GM12878 (cell line): ENCODE measurements around the gene AKAP8. TPM values are rescaled to one million over a fixed set of nuclear protein-coding genes. Genes with fewer than 3 reads are reported as not detected.
A peak's percentile ranks its signal among the peaks of the same experiment; 100 is the strongest.

Experiments used
- ATAC-seq: fragments of 200-7000 bp; cut with Tn5 transposase; 3 replicates; pipeline ENCODE4 v1.9.1; 2020; ENCODE audit warnings: mild to moderate bottlenecking, moderate library complexity
- BruUV-seq: library from RNA; stranded (reverse); fragments of 400-500 nt; replicated peaks from 2 replicates; lab custom pipeline; 2021; lab: Mats Ljungman, UMichigan
- CTCF ChIA-PET: fragments of 300-600 bp; sonication (Branson Sonifier 250); formaldehyde crosslinking; extraction: SDS; loops from one replicate; lab custom pipeline; 2021; ENCODE audit warnings: inconsistent platforms; lab: Yijun Ruan, JAX
- POLR2A ChIA-PET: fragments of 350-600 bp; formaldehyde crosslinking; extraction: SDS; loops from one replicate; lab custom pipeline; 2021; ENCODE audit warnings: inconsistent platforms; lab: Charles Lee
- RAD21 ChIA-PET: fragments of 300-600 bp; sonication (Branson Sonifier 250); formaldehyde crosslinking; loops from one replicate; lab custom pipeline; 2023; ENCODE audit warnings: antibody characterized with exemption; ENCODE audit not compliant: unreplicated experiment; lab: Charles Lee
- SMC1A ChIA-PET: fragments of 300-600 bp; sonication (Branson Sonifier 250); formaldehyde crosslinking; loops from one replicate; lab custom pipeline; 2023; ENCODE audit not compliant: unreplicated experiment, uncharacterized antibody; lab: Charles Lee
- DNase-seq: peaks from one replicate; pipeline ENCODE4 v3.0.0-alpha.2; 2011; ENCODE audit warnings: low read depth, low spot score
- FAIRE-seq: peaks from 3 replicates; lab custom pipeline; 2011; peaks lifted over from hg19 to GRCh38; lab: Jason Lieb, UNC
- H2AFZ ChIP-seq: 2 replicates; pipeline ENCODE4 v1.6.0; 2011; ENCODE audit warnings: low read depth, low read length, control low read depth; ENCODE audit not compliant: control insufficient read depth
- H3K27ac ChIP-seq: 2 replicates; pipeline ENCODE4 v1.5.1; 2011; ENCODE audit warnings: control low read depth; ENCODE audit not compliant: control insufficient read depth, insufficient read depth
- H3K27me3 ChIP-seq, 2 experiments: replicated peaks in 1 of 2; 2 replicates each; pipeline versions ENCODE4 v1.6.0 to v1.6.1; 2011; ENCODE audit warnings: low read length in 1 of 2; ENCODE audit not compliant: control insufficient read depth in 2 of 2, insufficient read depth in 2 of 2
- H3K36me3 ChIP-seq, 2 experiments: 2 replicates each; pipeline ENCODE4 v1.5.1; 2011; ENCODE audit warnings: low read length in 1 of 2; ENCODE audit not compliant: control insufficient read depth in 2 of 2, insufficient read depth in 2 of 2
- H3K4me1 ChIP-seq: 2 replicates; pipeline ENCODE4 v1.6.1; 2011; ENCODE audit warnings: mild to moderate bottlenecking, low read length, moderate library complexity, mixed read lengths; ENCODE audit not compliant: control insufficient read depth, insufficient read depth
- H3K4me2 ChIP-seq: 2 replicates; pipeline ENCODE4 v1.6.0; 2011; ENCODE audit warnings: control low read depth; ENCODE audit not compliant: control insufficient read depth, insufficient read depth
- H3K4me3 ChIP-seq: fragments of 200-600 bp; sonication (generic); 2 replicates; pipeline ENCODE4 v1.5.1; 2016
- H3K79me2 ChIP-seq: 2 replicates; pipeline ENCODE4 v1.6.0; 2011; ENCODE audit warnings: low read length; ENCODE audit not compliant: control insufficient read depth, insufficient read depth
- H3K9ac ChIP-seq: 2 replicates; pipeline ENCODE4 v1.8.0; 2011; ENCODE audit warnings: low read length, control low read depth, mixed read lengths; ENCODE audit not compliant: control insufficient read depth, insufficient read depth
- H3K9me3 ChIP-seq: replicated peaks from 3 replicates; pipeline ENCODE4 v1.5.1; 2011; ENCODE audit warnings: mild to moderate bottlenecking, low read length; ENCODE audit not compliant: control insufficient read depth, insufficient read depth
- H4K20me1 ChIP-seq: 2 replicates; pipeline ENCODE4 v1.6.0; 2011; ENCODE audit not compliant: control insufficient read depth, insufficient read depth
- CBX3 ChIP-seq: fragments of 200-600 bp; sonication (generic); IDR thresholded peaks from 2 replicates; pipeline ENCODE4 v1.6.1; 2016; ENCODE audit warnings: low read depth, borderline replicate concordance
- CHD2 ChIP-seq: IDR thresholded peaks from 2 replicates; pipeline ENCODE4 v1.6.1; 2011; ENCODE audit warnings: low read depth, low read length, improper control_type of control experiment, borderline replicate concordance
- EED ChIP-seq: sonication (generic); IDR thresholded peaks from 2 replicates; pipeline ENCODE4 v1.6.1; 2016; ENCODE audit warnings: antibody characterized with exemption, low read depth
- HDAC6 ChIP-seq: fragments of 200-600 bp; sonication (generic); IDR thresholded peaks from one replicate; pipeline ENCODE4 v1.8.0; 2017; ENCODE audit warnings: antibody characterized with exemption; ENCODE audit not compliant: unreplicated experiment
- KAT2A ChIP-seq: conservative IDR thresholded peaks from 2 replicates; pipeline ENCODE4 v1.6.1; 2011; ENCODE audit warnings: low read depth, low read length; ENCODE audit not compliant: control insufficient read depth
- NFYB ChIP-seq: IDR thresholded peaks from 2 replicates; pipeline ENCODE4 v1.6.1; 2011; ENCODE audit warnings: low read depth, mild to moderate bottlenecking, low read length, improper control_type of control experiment, moderate library complexity; ENCODE audit not compliant: insufficient read depth
- NR2F1 ChIP-seq: fragments of 450-650 bp; conservative IDR thresholded peaks from 2 replicates; pipeline ENCODE4 v1.6.1; 2017; ENCODE audit warnings: mild to moderate bottlenecking
- POLR2A ChIP-seq: IDR thresholded peaks from 2 replicates; pipeline ENCODE4 v1.6.1; 2011; ENCODE audit warnings: low read depth, mild to moderate bottlenecking, low read length
- RAD21 ChIP-seq: IDR thresholded peaks from 2 replicates; pipeline ENCODE4 v1.6.1; 2011; ENCODE audit warnings: mild to moderate bottlenecking, low read depth, low read length, moderate library complexity; ENCODE audit not compliant: insufficient read depth
- STAT3 ChIP-seq: IDR thresholded peaks from 2 replicates; pipeline ENCODE4 v1.6.1; 2011; ENCODE audit warnings: low read depth, low read length, improper control_type of control experiment
- ZBTB11 ChIP-seq: fragments of 450-650 bp; formaldehyde crosslinking; IDR thresholded peaks from 2 replicates; pipeline ENCODE4 v1.5.0; 2022; ENCODE audit warnings: mild to moderate bottlenecking, missing genetic modification characterization
- ZNF384 ChIP-seq: IDR thresholded peaks from 2 replicates; pipeline ENCODE4 v1.6.1; 2012; ENCODE audit warnings: low read depth, mild to moderate bottlenecking, low read length, improper control_type of control experiment, borderline replicate concordance
- ZSCAN29 ChIP-seq: fragments of 450-650 bp; IDR thresholded peaks from 2 replicates; pipeline ENCODE4 v1.6.1; 2017; ENCODE audit warnings: mild to moderate bottlenecking, moderate library complexity
- whole genome bisulfite sequencing: methylation state at CpG from one replicate; pipeline ENCODE4 v1.1.6; 2016; ENCODE audit warnings: low lambda C conversion rate; ENCODE audit not compliant: insufficient replicate concordance, insufficient coverage; ENCODE audit errors: missing lambda C conversion rate; 5-methylcytosine and 5-hydroxymethylcytosine counted together
- in situ Hi-C: fragments of 300-500 bp; cut with MboI; formaldehyde crosslinking; loops from 9 replicates; pipeline ENCODE4 v1.14.3; 2018; ENCODE audit warnings: mixed read lengths
- intact Hi-C: fragments of 100-400 bp; cut with micrococcal nuclease; formaldehyde crosslinking; loops from one replicate; pipeline ENCODE4 v1.14.2; 2022; ENCODE audit not compliant: unreplicated experiment
- polyA plus RNA-seq, 11 experiments: library from polyadenylated mRNA; depleted of rRNA in 4 of 11; unstranded in 6 of 11; stranded (reverse) in 5 of 11; fragments of >200 nt; fragmentation: Nextera tagmentation in 4 of 11; fragmentation: Illumina TruSeq in 1 of 11; extraction: Ambion mirVana in 4 of 11; extraction: Trizol in 1 of 11; gene quantifications; 1 replicate in 1 of 11; 2 replicates in 10 of 11; pipeline versions ENCODE4 v1.2.1 to v1.2.3, GENCODE V29; 2011 to 2016; ENCODE audit warnings: inconsistent platforms in 2 of 11, missing spikeins in 2 of 11, low read depth in 1 of 11
- total RNA-seq, 4 experiments: library from RNA; depleted of rRNA in 3 of 4; stranded (reverse); fragments of >200 nt in 3 of 4; fragmentation: Illumina TruSeq in 1 of 4; extraction: Trizol in 1 of 4; gene quantifications; 2 replicates each; pipeline versions ENCODE4 v1.2.1 to v1.2.3, GENCODE V29; 2013 to 2021
- TF ChIP-seq, protein P1 (sequence below): fragments of 450-650 bp; IDR thresholded peaks from 2 replicates; pipeline ENCODE4 v1.6.1; 2017; ENCODE audit warnings: borderline replicate concordance

Gene AKAP8
- total and polyA plus RNA-seq, 10 of the 15 experiments (the other 5 are each of a cell fraction or from before 2014, with no cell fraction given), result 5.3 to 57.7 (median 20.6) TPM

GRCh38 chr19:15315101-15315500, 64.5 kb downstream of the AKAP8 start:
- H3K27ac ChIP-seq, result no peak overlapping the region
- H2AFZ ChIP-seq, result no peak overlapping the region
- ChIA-PET SMC1A (no interaction called here), CTCF (no interaction called here)
- in situ Hi-C loops, result no loop called here
- no peaks in the 10 kb centered on the region for H3K27me3 ChIP-seq
- peaks cover 89% of the 10 kb centered on the region for H3K79me2 ChIP-seq
- H3K36me3 ChIP-seq, result peaks cover 2 to 5% of the 10 kb centered on the region in 2 experiments
- H3K4me1 ChIP-seq, result peaks cover 42% of the 10 kb centered on the region
- TF ChIP-seq POLR2A, result peak; percentile 23; the same call in 1 of the 2 replicates
- TF ChIP-seq, protein P1, sequence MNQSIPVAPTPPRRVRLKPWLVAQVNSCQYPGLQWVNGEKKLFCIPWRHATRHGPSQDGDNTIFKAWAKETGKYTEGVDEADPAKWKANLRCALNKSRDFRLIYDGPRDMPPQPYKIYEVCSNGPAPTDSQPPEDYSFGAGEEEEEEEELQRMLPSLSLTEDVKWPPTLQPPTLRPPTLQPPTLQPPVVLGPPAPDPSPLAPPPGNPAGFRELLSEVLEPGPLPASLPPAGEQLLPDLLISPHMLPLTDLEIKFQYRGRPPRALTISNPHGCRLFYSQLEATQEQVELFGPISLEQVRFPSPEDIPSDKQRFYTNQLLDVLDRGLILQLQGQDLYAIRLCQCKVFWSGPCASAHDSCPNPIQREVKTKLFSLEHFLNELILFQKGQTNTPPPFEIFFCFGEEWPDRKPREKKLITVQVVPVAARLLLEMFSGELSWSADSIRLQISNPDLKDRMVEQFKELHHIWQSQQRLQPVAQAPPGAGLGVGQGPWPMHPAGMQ, result no peak
- TF ChIP-seq, all 136 proteins: peak for 1
- H3K9me3 ChIP-seq, result no peaks in the 10 kb centered on the region
- WGBS, result 92% methylated on average over 6 of the region's 6 CpGs
- intact Hi-C loops, result no loop called here
- ATAC-seq (no peak), DNase-seq (no peak), FAIRE-seq (no peak)
- no peak overlapping the region for H3K9ac ChIP-seq
- no peak overlapping the region for H3K4me2 ChIP-seq
- ChIA-PET POLR2A (no interaction called here), RAD21 (no interaction called here)
- no TSS peak for BruUV-seq
- no peak overlapping the region for H3K4me3 ChIP-seq
- H4K20me1 ChIP-seq, result peaks cover 25% of the 10 kb centered on the region

- Histone ChIP-seq H3K9ac (no peak overlapping the region), H3K4me3 (no peak overlapping the region), H3K27me3 (no peaks in the 10 kb centered on the region), H3K36me3 (peaks cover 2 to 3% of the 10 kb centered on the region in 2 experiments), H3K27ac (no peak overlapping the region), H3K79me2 (peaks cover 84% of the 10 kb centered on the region), H3K4me2 (no peak overlapping the region), H3K9me3 (no peaks in the 10 kb centered on the region), H2AFZ (no peak overlapping the region), H4K20me1 (peaks cover 18% of the 10 kb centered on the region), H3K4me1 (peaks cover 31% of the 10 kb centered on the region)
- WGBS, result 83% methylated on average over 7 of the region's 7 CpGs
- SMC1A ChIA-PET, result interaction anchor here (1.5 kb wide), 1 partner anchor 11 kb away, joined by 4 read pairs; no protein-coding TSS in a partner anchor
- FAIRE-seq (no peak), ATAC-seq (no peak), DNase-seq (no peak)
- intact Hi-C loops (no loop called here), in situ Hi-C loops (no loop called here)
- RAD21 ChIA-PET, result no interaction called here
- CTCF ChIA-PET, result no interaction called here
- POLR2A ChIA-PET, result no interaction called here
- BruUV-seq, result no TSS peak
- TF ChIP-seq CHD2, result no peak
- TF ChIP-seq NR2F1, result no peak
- TF ChIP-seq RAD21, result no peak
- TF ChIP-seq NFYB, result no peak
- TF ChIP-seq CBX3, result no peak
- TF ChIP-seq HDAC6, result no peak
- TF ChIP-seq ZBTB11 (CRISPR knock-in tag), result no peak
- TF ChIP-seq ZNF384, result no peak
- TF ChIP-seq ZSCAN29, result no peak
- no peak for TF ChIP-seq STAT3
- no peak for TF ChIP-seq EED
- no peak for TF ChIP-seq KAT2A
Measured at GRCh38 chr19:15313649-15314279, 65.8 kb downstream of the AKAP8 start.
